GM19238 (cell line): Measurements from ENCODE around the gene AFAP1L2.

Source experiments
- DNase-seq: peaks from one replicate; pipeline ENCODE4 v3.0.0; 2011; ENCODE audit warnings: low spot score; ENCODE audit not compliant: insufficient read length

Gene AFAP1L2

GRCh38 chr10:114293075-114293474, 111.2 kb downstream of the AFAP1L2 start:
- DNase-seq, result no peak

- no peak for DNase-seq
These were observed 112.8 kb downstream of the AFAP1L2 start for GRCh38 chr10:114291516-114291915.

GRCh38 chr10:114291076-114291475, 113.2 kb downstream of the AFAP1L2 start:
- no peak for DNase-seq

- DNase-seq, result no peak
These were observed 114.3 kb downstream of the AFAP1L2 start for GRCh38 chr10:114290038-114290437.

- DNase-seq, result no peak
These were observed 115.2 kb downstream of the AFAP1L2 start for GRCh38 chr10:114289096-114289436.

GRCh38 chr10:114288424-114289095, 115.7 kb downstream of the AFAP1L2 start:
- no peak for DNase-seq

GRCh38 chr10:114286921-114287320, 117.4 kb downstream of the AFAP1L2 start:
- no peak for DNase-seq

GRCh38 chr10:114285961-114286441, 118.3 kb downstream of the AFAP1L2 start:
- DNase-seq, result no peak

GRCh38 chr10:114284346-114285071, 119.8 kb downstream of the AFAP1L2 start:
- DNase-seq, result no peak

GRCh38 chr10:114283535-114284234, 120.6 kb downstream of the AFAP1L2 start:
- DNase-seq, result no peak

GRCh38 chr10:114283091-114283490, 121.2 kb downstream of the AFAP1L2 start:
- DNase-seq, result no peak

- no peak for DNase-seq
These were observed 121.8 kb downstream of the AFAP1L2 start for GRCh38 chr10:114282526-114282925.

GRCh38 chr10:114281461-114281860, 122.8 kb downstream of the AFAP1L2 start:
- DNase-seq, result no peak

- no peak for DNase-seq
These were observed 123.3 kb downstream of the AFAP1L2 start for GRCh38 chr10:114281006-114281405.

- DNase-seq, result no peak
These were observed 124.2 kb downstream of the AFAP1L2 start for GRCh38 chr10:114279901-114280644.

GRCh38 chr10:114279289-114279688, 125.0 kb downstream of the AFAP1L2 start:
- DNase-seq, result no peak

- no peak for DNase-seq
These were observed 125.5 kb downstream of the AFAP1L2 start for GRCh38 chr10:114278884-114279191.

- no peak for DNase-seq
These were observed 126.0 kb downstream of the AFAP1L2 start for GRCh38 chr10:114278140-114278883.

GRCh38 chr10:114276671-114277070, 127.6 kb downstream of the AFAP1L2 start:
- DNase-seq, result no peak

GRCh38 chr10:114276066-114276465, 128.2 kb downstream of the AFAP1L2 start:
- DNase-seq, result no peak
